ENCODE results near the gene OPTN. TPM values are rescaled to one million over a fixed set of nuclear protein-coding genes. Genes with fewer than 3 reads are reported as not detected.

OPTN gene
- total RNA-seq, 1 donor from 2014 or later, result 44.7 TPM

- H3K27ac ChIP-seq, result no peak overlapping the region
- no peak for TF ChIP-seq POLR2AphosphoS5 (IDR thresholded peaks at IDR 0.05; ENCODE audit: insufficient read depth in 1 of 2, low read depth in 1 of 2)
- no peaks in the 10 kb centered on the region for H3K36me3 ChIP-seq
- no peak overlapping the region for H3K4me3 ChIP-seq
- DNase-seq (ENCODE audit: extremely low spot score in 2 of 2), result no peak
- no peaks in the 10 kb centered on the region for H3K4me1 ChIP-seq
- H3K9me3 ChIP-seq, result no peaks in the 10 kb centered on the region
- intact Hi-C loops (cut with DNase I), result no loop called here
- no peaks in the 10 kb centered on the region for H3K27me3 ChIP-seq
Measured at GRCh38 chr10:13068484-13068883, 31.5 kb upstream of the OPTN start.

DNA sequence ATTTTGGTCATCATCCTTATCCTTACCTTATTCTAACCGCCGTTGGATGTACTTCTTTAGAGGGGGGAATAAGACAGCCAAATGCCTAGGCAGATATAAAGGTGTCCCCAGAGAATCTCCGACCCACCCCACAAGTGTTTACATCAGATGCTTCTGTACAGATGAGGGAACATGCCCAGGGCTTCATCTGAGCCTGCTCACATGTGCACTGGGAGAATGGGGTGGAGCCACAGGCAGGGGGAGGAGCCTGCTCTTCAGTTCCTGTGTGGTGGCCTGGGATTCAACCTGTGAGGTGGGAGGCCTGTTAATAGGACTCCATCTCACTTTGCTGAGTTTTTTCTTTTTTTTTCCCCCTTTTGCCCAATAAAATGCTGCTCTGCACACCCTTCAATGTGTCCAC lies 27.6 kb upstream of the OPTN start:
- no peak overlapping the region for H3K4me3 ChIP-seq
- TF ChIP-seq POLR2AphosphoS5 (IDR thresholded peaks at IDR 0.05; ENCODE audit: insufficient read depth in 1 of 2, low read depth in 1 of 2) (no peak), POLR2A (IDR thresholded peaks at IDR 0.05) (no peak), CTCF (IDR thresholded peaks at IDR 0.05) (no peak)
- H3K4me1 ChIP-seq, result peaks cover 3% of the 10 kb centered on the region
- H3K27ac ChIP-seq, result no peak overlapping the region
- no peak for DNase-seq (ENCODE audit: extremely low spot score in 2 of 2)
- no peaks in the 10 kb centered on the region for H3K27me3 ChIP-seq
- intact Hi-C loops (cut with DNase I), result no loop called here
- H3K9me3 ChIP-seq, result no peaks in the 10 kb centered on the region
- no peaks in the 10 kb centered on the region for H3K36me3 ChIP-seq

GRCh38 chr10:13074563-13075451 lies 25.2 kb upstream of the OPTN start:
- Histone ChIP-seq H3K4me1 (peaks cover 3% of the 10 kb centered on the region), H3K9me3 (no peaks in the 10 kb centered on the region), H3K36me3 (no peaks in the 10 kb centered on the region), H3K27me3 (no peaks in the 10 kb centered on the region), H3K27ac (no peak overlapping the region), H3K4me3 (no peak overlapping the region)
- intact Hi-C loops (cut with DNase I), result no loop called here
- DNase-seq (ENCODE audit: extremely low spot score in 2 of 2), result no peak
- TF ChIP-seq POLR2A (IDR thresholded peaks at IDR 0.05) (no peak), CTCF (IDR thresholded peaks at IDR 0.05) (peak; percentile 36 to 87 (median 62))

- intact Hi-C loops (cut with DNase I), result no loop called here
- Histone ChIP-seq H3K4me3 (no peak overlapping the region), H3K27ac (no peak overlapping the region), H3K36me3 (no peaks in the 10 kb centered on the region), H3K9me3 (no peaks in the 10 kb centered on the region), H3K27me3 (no peaks in the 10 kb centered on the region), H3K4me1 (peaks cover 3% of the 10 kb centered on the region)
- no peak for DNase-seq (ENCODE audit: extremely low spot score in 2 of 2)
- TF ChIP-seq POLR2A (IDR thresholded peaks at IDR 0.05), result no peak
- no peak for TF ChIP-seq POLR2AphosphoS5 (IDR thresholded peaks at IDR 0.05; ENCODE audit: insufficient read depth in 1 of 2, low read depth in 1 of 2)
- TF ChIP-seq CTCF (IDR thresholded peaks at IDR 0.05), result no peak
Measured at GRCh38 chr10:13078912-13079775, 20.8 kb upstream of the OPTN start.

DNA sequence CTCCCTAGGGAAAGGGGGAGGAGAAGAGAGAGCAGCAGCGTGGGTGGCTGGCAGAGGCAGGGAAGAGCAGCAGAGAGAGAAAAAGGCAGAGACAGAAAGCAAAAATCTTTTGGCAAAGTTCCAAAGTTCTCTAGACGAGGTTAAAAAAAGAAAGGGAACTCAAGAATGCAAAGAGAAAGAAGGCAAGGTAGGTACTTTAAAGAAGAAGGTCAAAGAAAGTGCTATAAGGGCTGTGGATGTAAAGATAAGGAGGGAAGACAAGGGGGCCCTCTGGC lies 20.2 kb upstream of the OPTN start:
- H3K9me3 ChIP-seq, result peaks cover 3% of the 10 kb centered on the region
- TF ChIP-seq POLR2AphosphoS5 (IDR thresholded peaks at IDR 0.05; ENCODE audit: insufficient read depth in 1 of 2, low read depth in 1 of 2) (no peak), POLR2A (IDR thresholded peaks at IDR 0.05) (no peak), CTCF (IDR thresholded peaks at IDR 0.05) (no peak)
- H3K27me3 ChIP-seq, result no peaks in the 10 kb centered on the region
- H3K27ac ChIP-seq, result no peak overlapping the region
- H3K36me3 ChIP-seq, result no peaks in the 10 kb centered on the region
- no peak overlapping the region for H3K4me3 ChIP-seq
- no peak for DNase-seq (ENCODE audit: extremely low spot score in 2 of 2)
- peaks cover under 1% of the 10 kb centered on the region for H3K4me1 ChIP-seq
- intact Hi-C loops (cut with DNase I), result loop anchor here (10.0 kb wide), 1 partner anchor 365 kb away; no protein-coding TSS in a partner anchor

Data from vagina (tissue), 2 donors.